NCI-H128 (cell line): ENCODE data around the gene ARSA.
"Not testable (repeated sequence)": the region's sequence is repeated elsewhere in the genome, so short reads cannot be mapped to it uniquely, and the experiment has no call there.

Source experiments
- DNase-seq: peaks from one replicate; lab custom pipeline; 2025; ENCODE audit not compliant: unreplicated experiment; lab: John Stamatoyannopoulos, UW

Gene ARSA

DNA sequence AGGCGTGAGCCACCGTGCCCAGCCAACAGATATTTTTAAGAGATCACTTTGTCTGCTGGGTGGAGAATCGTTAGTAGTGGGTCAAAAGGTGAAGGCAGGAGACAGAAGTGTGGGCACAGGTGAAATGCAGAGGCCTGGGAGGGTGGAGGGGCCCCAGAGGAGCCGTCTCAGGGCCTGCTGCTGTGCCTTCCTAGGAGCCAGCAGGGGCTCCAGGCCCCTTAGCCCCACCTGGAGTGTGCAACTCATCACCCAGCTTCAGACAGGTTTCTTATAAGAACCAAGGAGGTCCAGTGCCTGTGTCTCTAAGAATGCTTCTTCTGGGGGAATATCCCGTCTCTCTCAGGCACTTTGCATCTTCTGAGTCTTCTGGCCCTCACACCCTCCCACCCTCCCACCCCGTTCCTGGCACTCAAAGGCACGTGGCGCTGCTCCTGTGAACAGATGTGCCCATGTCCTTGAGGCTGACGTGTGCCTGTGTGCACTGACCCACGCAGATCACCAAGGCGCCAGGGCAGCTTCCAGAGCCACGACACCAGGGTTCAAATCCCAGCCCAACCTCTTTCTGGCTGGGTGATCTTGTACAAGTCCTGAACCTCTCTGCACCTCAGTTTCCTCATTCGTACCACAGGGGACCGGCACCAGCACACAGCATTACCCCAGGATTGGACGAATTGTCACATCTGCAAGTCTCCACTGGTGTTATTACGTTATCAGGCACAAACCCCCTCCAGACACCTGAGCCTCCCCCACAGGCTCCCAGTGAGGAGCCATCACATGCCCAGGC, 3.4 kb downstream of the ARSA start:
- no peak for DNase-seq

DNA sequence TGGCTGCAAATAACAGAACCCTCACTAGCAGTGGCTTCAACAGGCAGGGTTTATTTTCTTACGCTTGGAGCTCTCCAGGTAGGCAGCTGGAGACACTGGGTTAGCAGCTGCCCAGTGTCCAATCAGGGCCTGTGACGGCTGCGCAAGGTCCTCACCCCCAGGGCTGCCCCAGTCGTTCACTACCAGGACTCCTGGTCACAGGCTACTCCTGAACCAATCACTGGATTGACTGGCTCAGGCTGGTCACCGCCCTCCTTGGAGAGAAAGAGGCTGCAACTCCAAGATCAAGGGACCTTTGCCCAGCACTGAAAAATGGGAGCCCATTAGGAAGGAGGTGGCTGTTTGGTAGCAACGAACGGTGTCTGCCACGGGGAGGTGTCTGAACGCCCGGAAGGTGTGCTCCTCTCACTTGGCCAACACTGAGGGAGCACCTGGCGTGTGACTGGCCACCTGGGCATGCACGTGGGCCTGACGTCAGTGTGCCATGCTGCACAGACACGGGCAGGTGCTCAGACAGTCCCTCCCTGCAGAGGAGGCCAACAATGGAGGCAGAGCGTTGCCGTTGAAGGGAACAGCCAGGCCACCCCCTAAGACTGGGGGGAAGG, 5.1 kb downstream of the ARSA start:
- DNase-seq, result peak; percentile 5

GRCh38 chr22:50621948-50622722, 5.8 kb downstream of the ARSA start:
- DNase-seq, result no peak

GRCh38 chr22:50621356-50621880, 6.5 kb downstream of the ARSA start:
- no peak for DNase-seq

- DNase-seq, result peak; percentile 44
These were observed 7.2 kb downstream of the ARSA start for GRCh38 chr22:50620593-50621355.

- not testable (repeated sequence) for DNase-seq
These were observed 13.7 kb downstream of the ARSA start for GRCh38 chr22:50614296-50614695.

GRCh38 chr22:50613291-50613981, 14.5 kb downstream of the ARSA start:
- no peak for DNase-seq

DNA sequence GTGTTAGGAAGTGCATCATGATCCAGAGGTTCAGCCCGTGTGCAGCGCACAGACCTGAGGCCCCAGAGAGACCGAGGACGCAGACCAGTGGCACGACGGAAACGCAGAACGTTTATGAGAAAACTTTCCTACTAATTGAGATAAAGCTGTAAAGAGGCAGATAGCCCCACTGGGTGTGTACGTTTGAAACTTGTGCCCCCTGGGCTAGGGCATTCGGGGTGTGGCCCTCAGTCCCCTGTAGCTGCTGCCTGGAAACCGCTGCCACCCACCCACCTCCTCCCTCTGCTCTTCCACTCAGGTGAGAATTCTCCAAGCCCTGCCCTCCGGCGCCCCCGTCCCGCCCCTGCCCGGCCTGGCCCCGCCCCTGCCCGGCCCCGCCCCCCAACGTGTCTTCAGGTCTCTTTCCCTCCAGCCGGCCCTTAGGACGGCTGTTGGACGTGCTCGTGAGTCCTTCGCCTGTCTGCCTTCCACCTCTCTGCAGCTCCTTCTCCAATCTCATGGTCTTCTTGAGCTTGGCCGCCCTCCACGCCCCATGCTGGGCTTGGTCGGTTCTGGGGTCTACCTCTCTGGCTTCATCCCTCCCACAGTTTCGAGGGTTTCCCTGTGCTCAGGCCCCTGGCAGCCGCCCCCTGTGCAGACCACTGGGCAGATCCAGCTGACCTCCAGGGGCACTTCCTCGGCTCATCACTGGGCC, 15.3 kb downstream of the ARSA start:
- DNase-seq, result no peak

- no peak for DNase-seq
These were observed 15.8 kb downstream of the ARSA start for GRCh38 chr22:50612168-50612527.

DNA sequence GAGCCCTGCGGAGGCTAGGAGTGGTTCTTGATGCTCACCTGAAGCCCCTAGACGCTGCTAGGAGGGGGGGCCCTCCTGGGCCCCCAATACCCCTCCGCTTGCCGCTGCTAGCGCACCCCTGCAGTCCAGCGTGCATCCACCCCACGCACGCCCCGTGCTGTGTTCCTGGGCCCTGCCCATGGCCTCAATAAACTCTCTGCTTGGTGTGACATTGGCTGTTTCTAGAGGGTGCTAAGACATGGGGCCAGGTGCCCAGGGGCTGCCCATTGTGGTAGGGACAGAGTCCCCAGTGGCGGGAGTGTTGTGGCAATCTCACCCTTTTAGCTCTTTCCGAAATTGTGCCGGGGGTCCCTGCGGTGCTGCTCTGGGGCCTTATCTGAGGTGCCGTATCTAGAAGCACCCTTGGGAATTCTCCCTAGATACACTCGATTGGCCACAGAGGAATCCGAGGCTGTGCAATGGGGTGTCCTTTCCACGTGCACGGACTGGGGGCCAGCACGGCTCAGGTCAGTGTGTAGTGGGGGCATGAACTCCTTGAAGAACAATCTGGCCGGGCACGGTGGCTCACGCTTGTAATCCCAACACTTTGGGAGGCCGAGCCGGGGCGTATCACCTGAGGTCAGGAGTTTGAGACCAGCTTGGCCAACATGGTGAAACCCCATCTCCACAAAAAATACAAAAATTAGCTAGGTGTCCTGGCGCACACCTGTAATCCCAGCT, 16.5 kb downstream of the ARSA start:
- DNase-seq, result no peak

DNA sequence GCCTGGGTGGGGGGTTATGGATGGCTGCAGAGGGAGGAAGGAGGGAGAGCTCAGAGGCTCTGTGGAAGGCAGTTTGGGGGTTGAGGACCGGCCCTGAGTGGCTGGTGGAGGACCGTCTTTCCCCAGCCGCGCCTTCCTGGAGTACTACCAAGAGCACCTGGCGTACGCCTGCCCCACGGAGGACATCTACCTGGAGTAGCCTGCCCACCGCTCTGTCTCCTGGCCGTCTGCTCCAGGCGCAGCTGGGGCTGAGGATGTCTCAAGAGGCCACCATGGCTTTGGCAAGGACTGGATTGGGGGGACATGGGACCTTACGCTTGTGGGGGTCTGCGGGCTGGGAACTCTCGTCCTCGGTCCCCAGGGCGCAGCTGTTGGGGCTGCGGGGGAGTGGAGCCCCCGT, 17.4 kb downstream of the ARSA start:
- DNase-seq, result no peak

- DNase-seq, result no peak
These were observed 17.9 kb downstream of the ARSA start for GRCh38 chr22:50610041-50610451.

GRCh38 chr22:50609599-50609998, 18.4 kb downstream of the ARSA start:
- DNase-seq, result no peak

GRCh38 chr22:50608996-50609395, 19.0 kb downstream of the ARSA start:
- no peak for DNase-seq

DNA sequence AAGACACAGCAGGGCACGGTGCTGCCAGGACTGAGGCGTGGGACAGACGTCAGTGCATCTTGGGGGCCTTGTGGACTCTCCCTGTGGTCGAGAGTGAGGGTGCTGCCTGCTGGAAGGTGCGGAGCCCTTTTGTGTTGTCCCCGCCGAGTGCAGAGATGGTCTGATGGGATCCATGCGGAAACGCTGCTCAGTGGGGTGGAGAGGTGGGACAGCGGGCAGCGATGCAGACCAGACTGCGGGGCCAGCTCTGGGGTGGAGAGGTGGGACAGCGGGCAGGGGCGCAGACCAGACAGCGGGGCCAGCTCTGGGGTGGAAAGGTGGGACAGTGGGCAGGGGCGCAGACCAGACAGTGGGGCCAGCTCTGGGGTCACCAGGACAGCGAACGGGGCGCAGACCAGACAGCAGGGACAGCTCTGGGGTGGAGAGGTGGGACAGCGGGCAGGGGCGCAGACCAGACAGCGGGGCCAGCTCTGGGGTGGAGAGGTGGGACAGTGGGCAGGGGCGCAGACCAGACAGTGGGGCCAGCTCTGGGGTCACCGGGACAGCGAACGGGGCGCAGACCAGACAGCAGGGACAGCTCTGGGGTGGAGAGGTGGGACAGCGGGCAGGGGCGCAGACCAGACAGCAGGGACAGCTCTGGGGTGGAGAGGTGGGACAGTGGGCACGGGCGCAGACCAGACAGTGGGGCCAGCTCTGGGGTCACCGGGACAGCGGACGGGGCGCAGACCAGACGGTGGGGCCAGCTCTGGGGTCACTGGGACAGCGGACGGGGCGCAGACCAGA, 19.7 kb downstream of the ARSA start:
- not testable (repeated sequence) for DNase-seq

- no peak for DNase-seq
These were observed 20.3 kb downstream of the ARSA start for GRCh38 chr22:50607659-50608020.

DNA sequence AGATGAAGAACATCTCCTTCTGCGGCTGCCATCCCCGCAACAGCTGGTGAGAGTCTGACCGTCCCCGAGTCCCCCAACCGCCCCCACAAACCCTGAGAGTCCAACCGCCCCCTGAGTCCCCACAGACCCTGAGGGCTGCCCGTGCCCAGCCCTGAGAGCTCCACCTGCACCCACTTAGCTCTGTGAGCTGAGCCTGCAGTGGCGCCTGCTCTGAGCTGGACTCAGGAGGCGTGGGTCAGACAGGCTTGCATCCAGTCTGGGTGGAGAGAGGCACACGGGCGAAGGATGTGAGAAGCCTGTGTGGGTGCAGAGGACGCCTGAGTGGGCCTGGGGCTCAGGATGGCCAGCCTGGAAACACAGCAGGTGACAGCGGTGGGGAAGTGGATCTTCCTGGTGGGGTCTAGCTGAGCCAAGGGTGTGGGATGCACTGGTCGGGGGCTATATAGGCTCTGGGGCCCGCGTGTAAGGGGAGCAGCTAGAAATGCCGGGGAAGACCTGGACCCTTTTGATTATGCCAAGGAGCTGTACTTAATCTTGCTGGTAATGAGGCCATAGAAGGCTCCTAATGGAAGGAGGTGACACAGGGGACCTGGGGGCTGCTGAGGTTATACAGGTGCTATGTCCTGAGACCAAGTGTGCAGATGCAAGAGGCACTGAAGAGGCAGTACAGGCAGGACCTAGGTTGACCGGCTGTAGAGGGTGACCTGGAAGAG, 20.9 kb downstream of the ARSA start:
- DNase-seq, result no peak
